Mucosa of stomach (tissue), 1 donor: ENCODE measurements around the gene PPP1R8.

Source experiments
- H3K27me3 ChIP-seq: one replicate; pipeline ENCODE4 v1.7.0; 2013; ENCODE audit warnings: mild to moderate bottlenecking, low read length; ENCODE audit not compliant: control insufficient read depth, insufficient read depth
- H3K36me3 ChIP-seq: one replicate; pipeline ENCODE4 v1.7.0; 2013; ENCODE audit warnings: low read length; ENCODE audit not compliant: control insufficient read depth, insufficient read depth
- H3K4me1 ChIP-seq: one replicate; pipeline ENCODE4 v1.7.0; 2013; ENCODE audit warnings: mild to moderate bottlenecking, low read length; ENCODE audit not compliant: control insufficient read depth, insufficient read depth
- H3K4me3 ChIP-seq: one replicate; pipeline ENCODE4 v1.7.0; 2013; ENCODE audit warnings: low read length
- H3K9ac ChIP-seq: one replicate; pipeline ENCODE4 v1.7.0; 2013; ENCODE audit warnings: mild to moderate bottlenecking, low read length, moderate library complexity
- H3K9me3 ChIP-seq: one replicate; pipeline ENCODE4 v1.7.0; 2013; ENCODE audit warnings: mild to moderate bottlenecking, low read length, moderate library complexity; ENCODE audit not compliant: control insufficient read depth
- donor health status: Pancreatic carcinoma.

The PPP1R8 gene

DNA sequence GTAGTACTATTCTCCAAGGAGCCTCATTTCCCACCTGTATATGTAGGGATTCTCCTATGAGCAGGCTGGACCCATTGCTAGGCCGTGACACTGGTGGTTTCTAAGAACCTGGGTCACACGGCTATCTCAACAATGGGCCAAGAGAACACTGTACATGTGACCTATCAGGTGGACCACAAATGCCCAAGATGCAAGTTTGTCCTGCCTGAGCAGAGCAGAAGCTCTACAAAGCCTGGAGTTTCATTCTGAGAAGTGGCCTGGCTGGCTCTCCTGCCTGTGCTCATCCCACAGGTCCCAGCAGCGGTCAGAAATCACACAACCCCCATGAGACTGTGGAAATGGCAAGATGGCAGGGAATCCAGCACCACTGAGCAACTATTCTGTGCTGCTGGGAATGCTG, 58.9 kb downstream of the PPP1R8 start:
- H3K4me1 ChIP-seq: no peaks in the 10 kb centered on the region
- no peaks in the 10 kb centered on the region for H3K27me3 ChIP-seq
- peaks cover 5% of the 10 kb centered on the region for H3K36me3 ChIP-seq
- H3K4me3 ChIP-seq: no peak overlapping the region
- no peak overlapping the region for H3K9ac ChIP-seq
- H3K9me3 ChIP-seq: no peaks in the 10 kb centered on the region

DNA sequence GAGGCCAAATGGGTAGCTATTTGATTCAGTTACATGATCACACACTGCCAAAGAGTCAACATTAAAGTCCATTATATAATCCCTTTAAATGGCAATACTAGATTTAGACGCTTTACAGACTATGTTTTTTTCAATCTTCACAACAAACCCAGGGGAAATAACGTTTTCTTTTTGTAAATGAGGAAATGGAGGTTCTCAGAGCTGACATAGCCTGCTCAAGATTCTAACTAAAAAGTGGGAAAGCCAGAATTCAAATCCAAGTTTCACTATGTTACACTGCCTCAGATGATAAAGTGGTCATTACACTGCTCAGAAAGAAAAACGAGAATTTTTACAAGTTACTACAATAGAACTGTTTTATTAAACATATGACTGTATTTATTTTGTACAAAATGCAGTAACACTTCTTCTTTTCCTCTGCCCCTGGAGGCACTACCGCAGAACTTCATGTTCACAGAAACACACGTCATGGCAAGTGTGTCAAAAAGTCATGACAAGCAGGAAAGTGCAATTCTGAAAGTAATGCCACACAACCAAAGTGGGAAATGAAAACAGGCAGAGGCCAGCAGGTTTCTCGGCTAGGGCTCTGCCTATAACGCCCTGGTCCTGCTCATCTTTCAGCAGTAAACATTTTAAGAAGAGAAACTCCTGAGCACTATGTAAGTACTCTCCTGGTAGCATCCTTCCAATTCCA, 60.8 kb downstream of the PPP1R8 start:
- peaks cover 5% of the 10 kb centered on the region for H3K36me3 ChIP-seq
- H3K4me1 ChIP-seq: no peaks in the 10 kb centered on the region
- H3K9ac ChIP-seq: no peak overlapping the region
- H3K9me3 ChIP-seq: no peaks in the 10 kb centered on the region
- no peak overlapping the region for H3K4me3 ChIP-seq
- no peaks in the 10 kb centered on the region for H3K27me3 ChIP-seq

DNA sequence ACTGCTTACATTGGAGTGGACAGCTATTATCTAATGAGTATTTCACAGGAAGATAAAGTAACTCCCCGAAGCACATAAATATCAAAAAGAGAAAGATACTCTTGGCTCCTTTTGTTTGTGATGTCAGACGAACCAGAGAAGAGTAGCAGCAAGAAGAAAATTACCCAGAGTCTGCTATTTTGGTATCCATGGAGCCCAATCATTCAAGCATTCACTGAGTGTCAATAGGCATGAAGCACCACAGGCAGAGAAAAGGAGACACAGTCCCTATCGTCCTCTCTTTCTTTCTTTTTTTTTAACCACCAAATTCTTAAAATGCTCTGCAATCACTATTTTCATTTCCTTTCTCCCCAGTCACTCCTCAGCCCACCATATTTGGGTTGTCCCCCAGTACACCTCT, 63.9 kb downstream of the PPP1R8 start:
- Histone ChIP-seq H3K9me3 (no peaks in the 10 kb centered on the region), H3K4me1 (no peaks in the 10 kb centered on the region), H3K27me3 (no peaks in the 10 kb centered on the region), H3K9ac (no peak overlapping the region), H3K4me3 (no peak overlapping the region), H3K36me3 (peaks cover 2% of the 10 kb centered on the region)
